KOPT-K1 (cell line): ENCODE results near the gene ZIC4.

Experiments used
- H3K27ac ChIP-seq: fragments of 200-600 bp; sonication (generic); 2 replicates; pipeline ENCODE4 v1.5.1; 2016; ENCODE audit warnings: antibody characterized with exemption, mild to moderate bottlenecking, low read depth, low read length; ENCODE audit not compliant: poor library complexity, severe bottlenecking
- H3K36me3 ChIP-seq: fragments of 200-600 bp; sonication (generic); 2 replicates; pipeline ENCODE4 v1.5.1; 2017; ENCODE audit warnings: antibody characterized with exemption, mild to moderate bottlenecking, low read length, moderate library complexity; ENCODE audit not compliant: insufficient read depth
- H3K9me3 ChIP-seq: fragments of 200-600 bp; sonication (generic); 2 replicates; pipeline ENCODE4 v1.5.1; 2017; ENCODE audit warnings: antibody characterized with exemption, low read length, mild to moderate bottlenecking; ENCODE audit not compliant: insufficient read depth, poor library complexity, severe bottlenecking

ZIC4 gene

DNA sequence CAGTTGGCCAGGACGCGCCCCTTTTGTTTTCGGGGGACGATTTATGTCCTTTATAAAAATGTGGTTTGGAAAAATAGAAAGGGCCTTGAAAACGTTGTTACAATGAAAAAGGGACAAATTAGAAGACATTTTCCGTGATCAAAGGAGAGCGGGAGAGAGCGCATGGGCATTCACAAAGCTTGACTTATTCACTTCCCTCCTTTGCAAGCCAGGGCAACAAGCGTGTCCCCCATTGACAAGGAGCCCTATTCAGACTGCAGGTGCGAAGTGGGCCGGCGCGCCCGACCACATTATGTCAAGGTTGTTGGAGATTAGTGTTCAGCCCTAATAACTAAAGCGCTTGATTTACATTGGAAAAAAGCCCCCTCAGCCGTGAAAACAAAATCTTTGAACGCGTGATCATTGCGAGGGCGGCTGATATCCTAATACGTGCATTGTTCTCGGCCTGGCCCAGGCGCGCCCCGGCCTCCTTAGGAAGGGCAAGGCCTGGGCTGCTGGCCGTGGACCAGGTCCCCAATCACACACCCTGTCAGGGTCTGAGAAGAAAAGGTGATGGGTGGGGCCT, 25.9 kb downstream of the ZIC4 start:
- no peaks in the 10 kb centered on the region for H3K36me3 ChIP-seq
- no peaks in the 10 kb centered on the region for H3K9me3 ChIP-seq
- H3K27ac ChIP-seq, result no peak overlapping the region

DNA sequence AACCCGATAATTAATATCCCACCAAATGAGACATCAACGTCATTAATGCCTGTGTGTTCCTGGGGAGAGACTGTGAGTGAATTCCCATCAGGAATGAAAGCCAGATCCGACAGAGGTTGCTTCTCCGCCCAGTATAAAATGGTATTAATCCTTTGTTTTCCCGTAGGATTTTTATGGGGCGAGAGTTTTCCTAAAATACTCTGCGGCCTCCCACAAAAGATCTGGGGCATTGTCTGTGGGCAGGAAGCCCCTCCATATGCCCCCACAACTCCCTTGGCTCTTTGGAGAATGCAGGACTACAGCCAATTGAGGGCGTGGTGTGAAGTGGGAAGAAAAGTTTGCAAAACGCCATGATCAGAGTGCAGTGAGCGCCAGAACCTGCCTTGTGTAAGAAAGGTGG, 26.7 kb downstream of the ZIC4 start:
- H3K9me3 ChIP-seq, result no peaks in the 10 kb centered on the region
- H3K27ac ChIP-seq, result no peak overlapping the region
- H3K36me3 ChIP-seq, result no peaks in the 10 kb centered on the region

DNA sequence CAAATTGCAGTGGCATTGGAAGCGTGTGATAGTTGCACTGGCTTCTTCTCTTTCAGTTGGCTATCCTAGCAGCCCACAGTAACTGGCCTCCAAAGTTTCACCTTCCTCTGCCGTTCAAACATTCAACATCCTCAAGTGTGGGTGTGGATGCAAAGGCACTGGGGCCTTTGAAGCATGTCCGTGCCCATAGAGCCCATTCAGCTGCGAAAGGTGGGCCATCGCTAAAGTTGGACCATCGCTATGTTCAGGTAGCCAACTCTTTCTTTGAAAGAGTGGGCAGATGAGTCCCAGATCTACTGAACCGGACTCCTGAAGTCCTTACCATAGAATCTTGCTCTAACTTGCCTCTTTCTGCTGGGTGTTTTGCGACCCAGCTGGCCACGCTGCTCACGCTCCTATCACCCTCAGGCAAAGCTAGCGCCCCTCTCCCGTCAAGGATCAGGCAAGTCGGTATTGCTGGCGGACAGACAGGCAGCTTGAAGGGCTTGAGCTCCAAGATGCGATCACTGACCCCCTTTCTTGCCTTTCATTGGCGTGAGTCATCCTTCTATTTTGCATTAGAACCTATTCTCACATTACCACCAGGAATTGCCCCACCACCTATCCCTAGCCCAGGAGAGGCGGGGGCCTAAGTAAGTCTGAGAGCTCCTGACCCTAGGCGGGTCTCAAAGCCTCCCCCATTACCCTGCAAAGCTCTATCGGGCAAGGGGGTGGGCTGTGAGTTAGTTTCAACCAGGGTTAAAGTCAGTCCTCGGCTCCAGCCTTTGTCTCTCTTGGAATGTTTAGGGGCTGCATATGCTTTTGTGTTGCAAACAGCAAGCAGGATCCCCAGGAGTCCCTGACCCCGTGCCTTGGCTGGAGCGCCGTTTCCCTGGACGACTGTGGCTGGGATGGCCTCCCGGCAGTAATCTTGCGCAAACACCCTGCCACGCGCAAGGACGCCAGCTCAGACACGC, 28.7 kb downstream of the ZIC4 start:
- Histone ChIP-seq H3K27ac (no peak overlapping the region), H3K9me3 (no peaks in the 10 kb centered on the region), H3K36me3 (no peaks in the 10 kb centered on the region)

DNA sequence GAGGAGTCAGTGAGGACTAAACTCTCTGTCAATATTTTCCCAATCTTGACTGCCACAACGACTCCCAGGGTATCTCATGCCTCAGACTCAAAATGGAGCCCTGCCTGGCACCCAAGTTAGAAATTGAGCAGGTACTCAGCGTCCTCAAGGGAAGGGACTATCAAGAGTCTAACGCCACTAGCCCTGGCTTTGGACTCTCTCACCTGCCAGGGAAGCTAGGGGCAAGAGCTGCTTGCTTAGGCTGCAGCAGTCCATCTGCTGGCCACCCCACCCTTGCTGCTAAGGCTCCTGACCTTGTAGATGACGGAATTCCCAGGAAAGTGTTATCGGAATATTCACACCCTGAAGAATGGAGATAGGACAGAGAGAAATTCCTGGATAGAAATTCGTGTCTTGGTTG, 33.0 kb downstream of the ZIC4 start:
- Histone ChIP-seq H3K9me3 (no peaks in the 10 kb centered on the region), H3K36me3 (no peaks in the 10 kb centered on the region), H3K27ac (no peak overlapping the region)

DNA sequence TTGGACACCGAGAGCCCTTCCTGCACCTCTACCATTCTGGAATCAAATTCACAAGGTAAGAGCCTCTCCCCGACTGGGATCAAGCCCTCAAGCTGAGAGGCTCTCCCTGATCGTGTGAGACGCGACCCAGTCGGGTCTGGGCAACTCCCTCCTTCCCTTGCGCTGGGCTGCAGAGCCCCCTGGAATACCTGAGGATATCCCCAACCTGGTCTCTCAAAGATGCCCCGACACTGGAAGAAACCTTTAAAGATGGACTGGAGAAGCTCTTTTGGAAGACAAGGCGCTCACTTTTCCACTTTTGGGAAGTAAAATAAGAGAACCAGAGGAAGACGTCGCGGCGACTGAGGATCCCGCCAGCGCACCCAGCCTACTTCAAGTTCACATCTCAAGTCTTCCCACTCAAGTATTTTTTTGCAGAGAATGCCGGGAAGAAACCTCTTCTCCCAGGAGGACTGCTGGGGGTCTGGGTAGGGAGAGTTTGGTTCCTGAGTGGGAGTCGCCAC, 33.8 kb downstream of the ZIC4 start:
- no peaks in the 10 kb centered on the region for H3K9me3 ChIP-seq
- no peak overlapping the region for H3K27ac ChIP-seq
- no peaks in the 10 kb centered on the region for H3K36me3 ChIP-seq

DNA sequence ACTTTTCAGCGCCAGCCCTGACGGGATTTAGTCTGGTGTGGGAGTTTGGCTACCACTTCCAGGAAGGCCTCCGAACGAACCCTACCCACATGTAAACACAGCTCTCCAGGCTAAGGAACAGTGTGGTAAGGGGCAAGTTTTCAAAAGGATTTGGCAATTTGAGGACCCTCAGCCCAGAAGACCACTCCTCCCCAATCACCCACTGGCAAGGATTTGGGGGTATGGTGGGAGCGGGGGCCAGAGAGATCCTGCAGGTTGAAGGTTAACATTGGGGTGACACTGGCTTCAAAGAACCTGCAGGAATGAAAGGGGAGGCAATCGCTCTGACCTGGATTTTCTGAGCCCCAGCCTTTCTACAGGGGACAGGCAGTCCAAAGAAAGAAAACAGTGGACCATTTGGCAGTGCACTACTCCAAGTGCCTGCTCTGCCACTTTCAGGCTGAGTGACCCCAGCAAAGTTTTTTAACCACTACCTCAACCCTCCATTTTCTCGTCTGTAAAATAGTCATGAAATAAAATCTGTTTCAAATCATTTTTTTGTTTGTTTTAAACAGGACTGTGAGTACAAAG, 34.5 kb downstream of the ZIC4 start:
- Histone ChIP-seq H3K36me3 (no peaks in the 10 kb centered on the region), H3K27ac (no peak overlapping the region), H3K9me3 (no peaks in the 10 kb centered on the region)

DNA sequence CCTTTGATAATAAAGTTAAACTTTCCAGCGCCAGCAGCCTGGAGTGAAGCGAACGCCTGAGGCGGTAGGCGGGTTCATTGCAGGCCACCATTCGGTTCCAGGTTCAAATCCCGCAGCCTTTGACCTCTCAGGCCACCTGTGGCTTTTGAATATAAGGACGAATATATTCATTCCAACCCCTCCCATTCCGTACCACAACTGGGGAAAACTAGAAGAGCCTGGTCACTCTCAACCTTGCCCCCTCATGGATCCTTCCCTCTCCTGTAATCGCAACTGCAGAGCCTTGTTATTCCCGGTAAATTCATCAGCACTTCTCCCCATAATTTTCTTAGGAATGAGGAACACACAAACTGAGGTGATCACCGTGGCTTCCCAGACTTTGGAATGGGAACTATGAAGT, 35.2 kb downstream of the ZIC4 start:
- Histone ChIP-seq H3K36me3 (no peaks in the 10 kb centered on the region), H3K27ac (no peak overlapping the region), H3K9me3 (no peaks in the 10 kb centered on the region)

DNA sequence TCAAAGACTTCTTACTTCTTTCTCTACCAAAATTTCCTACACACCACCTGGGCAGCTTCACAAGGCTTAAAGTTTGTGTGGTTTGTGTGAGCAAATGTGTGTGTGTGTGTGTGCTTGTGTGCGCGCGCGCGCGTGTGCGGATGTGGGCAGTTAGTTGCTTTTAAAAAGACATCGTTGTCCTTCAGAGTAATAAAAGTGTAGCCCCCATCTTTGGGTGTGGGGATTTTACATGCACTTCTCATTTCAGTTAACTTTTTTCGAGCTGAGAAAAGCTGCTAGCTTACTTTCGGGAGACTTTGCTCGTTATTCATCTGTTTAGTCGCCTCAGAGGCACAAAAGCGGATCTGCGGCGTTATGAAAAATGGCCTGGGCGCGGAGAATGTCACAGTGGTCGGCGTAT, 36.0 kb downstream of the ZIC4 start:
- Histone ChIP-seq H3K9me3 (no peaks in the 10 kb centered on the region), H3K36me3 (no peaks in the 10 kb centered on the region), H3K27ac (no peak overlapping the region)

DNA sequence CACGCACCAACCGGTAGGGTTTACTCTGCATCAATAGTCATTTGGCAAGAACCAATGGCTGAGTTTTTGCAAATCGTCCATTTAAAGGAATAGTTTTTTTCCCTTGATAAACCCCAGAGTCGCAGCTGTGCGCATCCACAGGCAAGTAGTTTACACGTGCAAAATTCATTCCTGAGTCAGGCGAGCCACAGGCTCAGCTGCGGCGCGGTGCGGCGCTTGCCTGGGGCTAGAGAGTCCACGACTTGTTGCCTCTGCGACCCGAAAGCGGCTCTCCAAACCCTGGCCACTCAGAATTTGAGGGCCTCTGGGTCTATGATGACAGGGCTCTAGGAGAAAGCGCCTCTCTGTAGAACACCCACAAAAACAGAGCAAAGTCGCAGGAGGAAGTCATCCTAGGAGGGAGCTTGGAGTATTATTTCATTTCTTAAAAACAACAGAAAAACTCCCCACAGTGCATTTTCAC, 36.7 kb downstream of the ZIC4 start:
- H3K36me3 ChIP-seq, result no peaks in the 10 kb centered on the region
- no peaks in the 10 kb centered on the region for H3K9me3 ChIP-seq
- H3K27ac ChIP-seq, result no peak overlapping the region

DNA sequence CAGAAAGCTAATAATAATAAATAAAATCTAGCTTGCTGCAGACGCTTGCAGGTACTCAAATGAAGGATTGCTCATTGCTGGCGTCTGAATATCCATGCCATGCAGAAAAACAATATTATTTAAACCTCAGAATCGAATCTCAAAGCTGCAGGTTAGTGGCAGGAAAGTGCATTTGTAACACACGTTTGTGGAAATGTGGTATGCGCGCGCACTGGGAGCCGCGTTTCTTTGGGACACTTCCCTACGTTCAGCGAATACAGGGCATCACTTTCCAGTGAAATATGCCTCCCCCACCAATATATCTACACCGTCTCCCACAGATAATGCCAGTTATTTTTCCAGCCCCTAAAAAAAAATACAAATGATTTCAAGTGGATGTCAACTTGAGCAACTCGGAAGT, 37.1 kb downstream of the ZIC4 start:
- Histone ChIP-seq H3K36me3 (no peaks in the 10 kb centered on the region), H3K9me3 (no peaks in the 10 kb centered on the region), H3K27ac (no peak overlapping the region)

DNA sequence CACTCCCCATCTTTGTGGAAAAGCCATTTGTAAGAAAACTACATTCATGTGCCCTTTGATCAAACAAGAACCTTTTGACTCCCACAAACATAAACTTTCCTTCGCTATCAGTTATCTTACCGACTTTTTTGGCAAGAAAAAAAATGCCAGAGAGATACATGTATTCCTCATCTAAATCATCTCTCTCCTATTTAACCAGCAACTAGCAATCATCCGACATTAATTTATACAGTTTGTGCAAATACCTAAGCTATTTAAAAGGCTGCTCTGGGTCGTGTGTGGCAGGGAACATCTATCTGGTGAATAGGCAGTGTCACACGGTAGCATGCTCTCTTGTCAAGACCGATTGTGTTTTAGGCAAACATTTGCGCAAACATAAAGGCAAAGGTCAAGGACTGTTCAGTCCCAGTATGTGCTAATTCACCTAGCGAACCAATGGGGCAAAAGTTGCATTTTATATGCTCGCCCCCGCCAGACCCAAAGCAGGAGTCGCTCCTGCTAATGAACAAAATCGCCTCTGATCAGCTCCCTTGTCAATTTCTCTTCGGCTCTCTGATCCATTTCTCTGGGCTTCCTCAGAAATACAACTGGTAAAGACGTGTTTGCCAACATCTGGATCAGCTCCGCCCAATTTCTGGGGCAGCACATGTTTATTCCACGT, 37.7 kb downstream of the ZIC4 start:
- H3K36me3 ChIP-seq, result no peaks in the 10 kb centered on the region
- no peaks in the 10 kb centered on the region for H3K9me3 ChIP-seq
- no peak overlapping the region for H3K27ac ChIP-seq

DNA sequence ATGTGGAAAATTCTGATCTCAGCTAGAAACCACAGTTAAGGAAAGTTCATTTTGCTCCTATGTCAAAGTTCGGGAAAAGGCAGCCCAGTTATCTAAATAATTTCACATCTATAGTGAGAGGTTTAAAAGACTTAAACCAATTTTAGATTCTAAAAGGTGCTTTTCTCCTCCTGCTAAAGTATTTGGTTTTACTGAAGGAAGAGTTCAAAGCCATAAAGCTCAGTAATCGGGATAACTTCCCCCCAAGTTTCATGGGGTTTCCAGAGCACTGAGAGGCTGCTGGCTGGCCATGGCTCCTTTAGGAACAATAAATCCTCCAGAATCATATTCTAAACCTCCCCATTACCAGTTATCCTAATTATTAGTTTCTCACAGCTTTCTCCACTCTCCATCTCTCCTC, 38.2 kb downstream of the ZIC4 start:
- Histone ChIP-seq H3K36me3 (no peaks in the 10 kb centered on the region), H3K9me3 (no peaks in the 10 kb centered on the region), H3K27ac (no peak overlapping the region)

DNA sequence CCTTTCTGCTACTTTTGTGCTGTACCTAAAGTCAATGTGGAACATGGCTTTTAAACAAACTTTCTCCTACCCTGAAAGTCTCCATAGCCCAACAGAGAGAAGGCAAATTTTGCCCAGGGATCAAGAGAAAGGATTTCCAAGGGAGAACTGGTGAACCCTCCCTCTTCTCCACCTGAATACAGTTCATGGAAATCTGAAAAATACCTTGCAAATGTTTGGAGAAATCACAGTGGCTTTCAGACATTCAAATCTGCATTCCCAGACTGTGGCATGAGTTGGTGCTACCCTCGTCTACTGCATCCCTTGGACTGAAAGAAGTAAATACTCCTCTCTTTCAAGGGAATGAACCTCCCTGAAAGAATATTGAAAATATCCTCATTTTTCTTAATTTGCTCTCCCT, 38.7 kb downstream of the ZIC4 start:
- Histone ChIP-seq H3K9me3 (no peaks in the 10 kb centered on the region), H3K36me3 (no peaks in the 10 kb centered on the region), H3K27ac (no peak overlapping the region)

DNA sequence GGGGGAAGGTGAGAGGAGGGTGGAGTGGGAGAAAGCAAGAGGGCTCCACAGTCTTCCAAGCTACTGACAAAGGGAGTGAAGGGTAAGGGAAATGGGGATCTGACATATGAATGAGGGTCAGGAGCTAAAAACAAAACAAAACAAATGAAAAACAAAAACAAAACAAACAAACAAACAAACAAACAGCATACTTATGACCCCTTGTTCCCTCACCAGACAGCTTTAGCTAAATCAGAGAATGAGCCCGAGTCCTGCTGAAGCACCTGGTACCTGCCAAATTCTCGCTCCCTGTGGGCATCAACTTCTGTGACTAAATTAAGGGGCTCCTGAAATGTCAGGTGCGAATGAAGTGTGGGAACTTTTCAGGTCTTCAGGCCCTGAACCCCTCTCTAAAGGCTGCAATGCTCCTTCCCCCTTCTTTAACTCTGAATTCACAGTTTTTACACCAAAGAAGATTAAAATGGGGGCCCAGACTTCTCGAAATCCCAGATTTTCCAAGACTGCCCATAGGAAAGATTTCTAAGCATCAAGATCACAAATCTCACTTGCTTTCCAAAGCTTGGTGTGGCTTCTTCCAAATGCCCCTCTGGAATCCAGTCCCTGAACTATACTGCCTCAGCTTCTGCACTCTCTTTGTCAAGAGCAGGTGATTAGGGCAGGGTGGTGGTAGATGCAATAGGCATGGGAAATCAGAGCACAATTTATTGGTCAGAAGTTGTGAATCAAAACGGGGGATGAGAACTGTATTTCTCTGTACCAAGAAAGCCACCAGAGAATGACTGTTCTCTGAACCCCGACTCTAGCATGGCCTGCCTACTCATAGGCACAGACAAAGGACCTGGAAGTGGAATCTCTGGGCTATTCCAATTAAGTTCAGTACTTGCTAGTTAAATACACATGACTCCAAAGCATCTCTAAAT, 40.9 kb downstream of the ZIC4 start:
- no peak overlapping the region for H3K27ac ChIP-seq
- H3K9me3 ChIP-seq, result no peaks in the 10 kb centered on the region
- H3K36me3 ChIP-seq, result no peaks in the 10 kb centered on the region
